Neural cell (in vitro differentiated cells): ENCODE data around the gene SP140L.

Source experiments
- CTCF ChIP-seq: fragments of 450-650 bp; IDR thresholded peaks from 2 replicates; pipeline ENCODE4 v1.5.1; 2014; ENCODE audit warnings: antibody characterized with exemption, mild to moderate bottlenecking, moderate library complexity; ENCODE audit not compliant: poor library complexity, severe bottlenecking
- EZH2 ChIP-seq: fragments of 200-600, 300-800 bp; shearing (Covaris generic), sonication (generic); IDR thresholded peaks from 2 replicates; pipeline ENCODE4 v1.6.1; 2014; ENCODE audit warnings: antibody characterized with exemption, low read length, borderline replicate concordance, mild to moderate bottlenecking; ENCODE audit not compliant: insufficient read depth, poor library complexity, severe bottlenecking
- MXI1 ChIP-seq: fragments of 450-650 bp; conservative IDR thresholded peaks from 2 replicates; pipeline ENCODE4 v1.6.1; 2014; ENCODE audit warnings: antibody characterized with exemption, mild to moderate bottlenecking; ENCODE audit not compliant: poor library complexity, severe bottlenecking
- POLR2AphosphoS5 ChIP-seq: IDR thresholded peaks from 2 replicates; pipeline ENCODE4 v1.6.1; 2012
- RAD21 ChIP-seq: fragments of 450-650 bp; conservative IDR thresholded peaks from 2 replicates; pipeline ENCODE4 v1.6.1; 2014; ENCODE audit warnings: antibody characterized with exemption, mild to moderate bottlenecking, moderate library complexity
- REST ChIP-seq: IDR thresholded peaks from 2 replicates; pipeline ENCODE4 v1.6.1; 2012; ENCODE audit warnings: borderline replicate concordance
- SMC3 ChIP-seq: fragments of 450-650 bp; conservative IDR thresholded peaks from 2 replicates; pipeline ENCODE4 v1.6.1; 2014; ENCODE audit warnings: antibody characterized with exemption, mild to moderate bottlenecking, moderate library complexity; ENCODE audit not compliant: poor library complexity

GRCh38 chr2:230328155-230328458, 1.1 kb downstream of the SP140L start:
- no peak for TF ChIP-seq CTCF
- TF ChIP-seq POLR2AphosphoS5 = no peak
- no peak for TF ChIP-seq REST
- TF ChIP-seq RAD21 = no peak
- no peak for TF ChIP-seq EZH2
- TF ChIP-seq SMC3 = no peak
- no peak for TF ChIP-seq MXI1
